Endothelial cell of hepatic sinusoid (primary cell): ENCODE data around the gene SERGEF.

Source experiments
- in situ Hi-C: cut with HindIII; loops from 2 replicates; pipeline ENCODE4 v1.10.0; 2017; ENCODE audit warnings: low sequenced_read_pairs

The SERGEF gene

GRCh38 chr11:17822401-17822781, 190.5 kb downstream of the SERGEF start:
- in situ Hi-C loops = no loop called here

GRCh38 chr11:17821648-17822400, 191.0 kb downstream of the SERGEF start:
- in situ Hi-C loops = no loop called here

- in situ Hi-C loops = no loop called here
These were observed 196.5 kb downstream of the SERGEF start for GRCh38 chr11:17816232-17816931.

DNA sequence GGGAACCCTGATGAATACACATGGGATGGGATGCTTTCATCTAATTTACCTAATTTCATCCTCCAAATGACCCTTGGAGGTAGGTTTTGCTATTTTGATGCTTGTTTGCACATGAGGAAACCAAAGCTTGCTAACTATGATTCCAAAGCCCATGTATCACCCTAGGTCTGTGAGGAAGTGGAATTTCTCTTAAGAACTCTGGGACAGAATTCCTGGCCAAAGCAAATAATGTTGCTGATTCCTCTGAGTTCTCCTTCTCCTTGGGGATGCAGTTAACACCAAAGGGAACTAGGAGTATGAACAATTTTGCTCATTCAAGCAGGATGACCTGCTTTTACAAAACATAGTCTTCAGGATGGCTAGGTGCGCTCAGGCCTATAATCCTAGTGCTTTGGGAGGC, 198.3 kb downstream of the SERGEF start:
- in situ Hi-C loops = no loop called here

- in situ Hi-C loops = no loop called here
These were observed 199.3 kb downstream of the SERGEF start for GRCh38 chr11:17813391-17814059.

GRCh38 chr11:17812865-17813187, 200.0 kb downstream of the SERGEF start:
- in situ Hi-C loops = no loop called here

DNA sequence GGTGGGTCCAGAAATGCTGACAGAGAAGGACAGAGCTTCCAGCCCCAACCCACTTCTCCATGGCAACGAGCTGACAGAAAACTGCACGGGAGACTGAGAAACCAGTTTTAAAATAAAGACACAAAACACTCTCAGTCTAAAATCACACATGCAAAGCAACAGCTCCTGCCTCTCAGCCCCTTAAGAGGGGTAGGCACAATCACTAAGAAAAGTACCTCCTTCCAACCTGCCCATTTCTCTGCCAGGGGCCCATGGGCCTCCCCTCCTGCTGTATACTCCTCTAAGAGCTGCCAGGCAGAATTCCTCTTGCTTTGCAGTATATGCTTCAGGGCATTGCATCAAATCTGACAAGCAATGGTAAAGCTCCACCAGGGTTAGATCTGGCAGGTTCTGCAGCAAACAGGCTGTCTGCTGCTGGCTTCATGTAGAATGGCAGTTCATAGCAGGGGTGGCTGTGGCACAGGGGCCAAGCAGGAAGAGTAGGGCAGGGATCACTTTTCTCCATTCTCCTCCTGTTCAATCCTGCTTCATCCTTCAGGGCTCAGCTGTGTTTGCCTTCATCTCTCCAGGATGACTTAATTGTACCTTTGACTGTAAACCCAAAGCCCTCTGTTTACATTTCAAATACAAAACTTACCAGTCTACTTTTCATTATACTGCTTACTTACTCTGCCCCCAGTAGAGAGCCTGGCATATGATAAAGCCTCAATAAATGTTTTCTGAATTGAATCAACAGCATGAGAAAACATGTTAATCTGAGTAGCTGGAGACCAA, 200.6 kb downstream of the SERGEF start:
- in situ Hi-C loops = no loop called here

GRCh38 chr11:17811352-17811751, 201.5 kb downstream of the SERGEF start:
- in situ Hi-C loops = no loop called here

- in situ Hi-C loops = no loop called here
These were observed 202.1 kb downstream of the SERGEF start for GRCh38 chr11:17810746-17811145.

DNA sequence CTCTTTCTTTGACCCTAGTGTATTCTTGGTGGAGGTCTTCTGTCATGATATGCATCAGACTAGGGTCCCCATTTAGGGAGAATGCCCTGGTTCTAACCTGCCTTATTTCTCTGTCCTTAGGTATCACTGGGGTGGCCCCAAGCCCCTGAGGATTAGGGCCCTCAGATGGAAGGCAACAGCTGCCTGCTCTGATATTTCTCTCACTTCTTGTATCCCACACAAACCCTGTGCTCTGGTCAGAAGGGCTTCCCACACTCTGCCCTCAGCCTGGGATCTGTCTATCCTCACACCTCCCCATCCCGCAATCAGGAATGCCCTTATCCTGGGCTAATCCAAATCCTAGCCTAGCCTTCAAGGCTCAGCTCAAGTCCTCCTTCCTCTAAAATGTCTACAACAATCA, 202.8 kb downstream of the SERGEF start:
- in situ Hi-C loops = no loop called here

DNA sequence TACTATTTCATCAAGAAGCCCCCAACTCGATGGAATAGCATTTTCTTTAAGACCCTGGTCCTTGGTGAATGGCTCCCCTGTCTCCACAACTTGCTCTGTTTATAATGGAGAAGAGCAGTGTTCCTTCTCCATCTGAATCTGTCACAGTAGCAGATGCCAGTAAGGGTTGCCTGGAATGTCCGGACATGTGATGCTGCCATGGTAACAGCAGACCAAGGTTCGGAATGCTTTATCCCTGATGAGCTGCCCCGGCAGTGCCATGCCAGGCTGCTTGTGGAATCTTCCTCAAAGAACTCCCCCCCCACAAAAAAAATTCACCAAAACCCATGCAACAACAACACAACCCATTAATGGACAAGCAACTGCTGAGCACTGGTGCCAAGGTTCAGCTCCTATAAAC, 205.8 kb downstream of the SERGEF start:
- in situ Hi-C loops = loop anchor here (5.0 kb wide), 2 partner anchors 35 to 90 kb away; no protein-coding TSS in a partner anchor

DNA sequence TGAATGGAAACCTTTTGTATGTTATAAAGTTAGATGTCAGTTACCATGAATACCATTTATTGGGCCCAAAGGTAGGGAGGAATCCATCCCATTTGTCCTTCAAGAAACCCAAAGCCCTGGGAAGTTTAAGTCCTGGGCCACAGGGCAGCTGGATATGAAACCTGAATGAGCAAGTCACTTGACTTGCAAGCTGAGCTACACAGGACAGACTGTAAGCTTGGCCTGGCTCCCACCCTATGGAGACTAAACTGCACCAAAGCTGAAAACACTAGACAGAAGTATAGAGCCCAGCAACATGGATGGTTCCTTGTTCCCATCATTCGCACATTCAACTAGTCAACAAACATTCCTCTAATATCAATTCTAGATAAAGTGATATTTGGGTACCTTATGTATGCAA, 207.0 kb downstream of the SERGEF start:
- in situ Hi-C loops = loop anchor here (5.0 kb wide), 2 partner anchors 36 to 91 kb away; no protein-coding TSS in a partner anchor

DNA sequence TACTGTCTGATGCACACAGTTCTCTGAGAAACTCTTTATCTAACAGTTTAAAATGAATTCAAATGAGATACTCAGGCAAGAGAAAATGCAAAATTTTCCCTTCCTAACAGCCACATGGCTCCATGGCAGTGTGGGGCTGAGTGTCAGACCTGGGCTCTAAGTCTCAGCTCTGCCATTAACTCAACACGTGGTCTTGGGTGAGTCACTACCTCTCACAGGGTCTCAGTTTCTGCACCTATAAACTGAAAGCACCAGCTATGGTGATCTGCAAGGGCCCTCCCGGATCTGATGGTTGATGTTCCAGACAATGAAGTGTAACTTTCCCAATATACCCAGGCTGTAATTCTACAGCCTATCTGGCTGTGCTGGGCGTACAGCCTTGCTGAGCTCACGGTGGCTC, 207.8 kb downstream of the SERGEF start:
- in situ Hi-C loops = loop anchor here (5.0 kb wide), 2 partner anchors 37 to 92 kb away; no protein-coding TSS in a partner anchor

- in situ Hi-C loops = no loop called here
These were observed 209.0 kb downstream of the SERGEF start for GRCh38 chr11:17803754-17804334.

- in situ Hi-C loops = no loop called here
These were observed 210.4 kb downstream of the SERGEF start for GRCh38 chr11:17802491-17802890.

DNA sequence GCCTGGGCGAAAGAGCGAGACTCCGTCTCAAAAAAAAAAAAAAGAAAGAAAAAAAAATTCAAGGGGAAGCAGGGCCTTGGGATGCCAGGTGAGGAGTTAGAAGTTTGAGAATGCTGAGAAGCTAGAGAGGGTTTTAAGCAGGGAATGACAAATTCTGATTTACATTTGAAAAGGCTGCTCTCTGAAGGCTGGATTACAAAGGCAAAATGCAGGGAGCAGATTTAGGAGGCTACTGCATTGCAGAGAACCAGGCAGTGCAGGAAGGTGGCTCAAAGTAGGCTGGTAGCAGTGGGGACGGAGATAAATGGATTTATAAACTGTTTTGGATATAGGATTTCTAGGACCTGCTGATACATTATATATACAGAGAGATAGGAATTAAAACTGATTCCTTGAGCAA, 211.7 kb downstream of the SERGEF start:
- in situ Hi-C loops = no loop called here

DNA sequence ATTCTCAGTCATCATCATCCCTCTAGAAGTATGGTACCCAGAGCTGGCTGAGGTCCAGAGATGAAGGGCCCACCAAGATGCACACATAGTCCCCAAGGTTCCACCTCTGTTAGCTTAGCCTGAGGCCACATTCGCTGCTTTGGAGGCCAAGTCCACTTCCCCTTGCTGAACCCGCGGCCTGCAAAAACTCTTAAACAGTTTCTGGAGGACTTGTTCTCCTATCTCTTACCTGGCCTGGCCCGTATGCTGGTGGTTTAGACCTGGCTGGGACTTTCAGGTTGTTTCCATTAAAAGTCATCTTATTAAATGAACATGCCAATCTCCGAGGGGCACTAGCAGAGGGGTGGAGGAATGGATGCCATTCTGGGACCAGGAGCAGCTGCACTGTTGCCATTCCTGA, 213.7 kb downstream of the SERGEF start:
- in situ Hi-C loops = no loop called here

GRCh38 chr11:17798716-17799115, 214.1 kb downstream of the SERGEF start:
- in situ Hi-C loops = no loop called here

DNA sequence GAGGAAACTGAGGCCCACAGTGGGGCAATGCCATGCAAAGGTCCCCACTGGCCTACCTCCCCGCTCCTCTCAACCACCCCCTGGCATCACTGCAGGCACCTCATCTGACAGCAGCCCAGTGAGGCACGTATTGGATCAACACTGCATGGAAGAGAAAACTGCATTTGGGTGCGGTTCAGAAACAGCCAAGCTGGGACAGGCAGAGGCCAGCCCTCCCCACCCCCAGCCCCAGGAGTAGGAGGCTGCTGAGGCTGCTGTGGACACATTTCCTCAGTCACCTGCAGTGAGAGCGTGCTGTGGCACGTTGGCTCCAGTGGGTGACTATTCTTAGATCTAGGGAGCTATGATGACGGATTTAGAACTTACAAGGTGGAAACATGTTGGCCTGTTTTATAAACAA, 214.6 kb downstream of the SERGEF start:
- in situ Hi-C loops = no loop called here

DNA sequence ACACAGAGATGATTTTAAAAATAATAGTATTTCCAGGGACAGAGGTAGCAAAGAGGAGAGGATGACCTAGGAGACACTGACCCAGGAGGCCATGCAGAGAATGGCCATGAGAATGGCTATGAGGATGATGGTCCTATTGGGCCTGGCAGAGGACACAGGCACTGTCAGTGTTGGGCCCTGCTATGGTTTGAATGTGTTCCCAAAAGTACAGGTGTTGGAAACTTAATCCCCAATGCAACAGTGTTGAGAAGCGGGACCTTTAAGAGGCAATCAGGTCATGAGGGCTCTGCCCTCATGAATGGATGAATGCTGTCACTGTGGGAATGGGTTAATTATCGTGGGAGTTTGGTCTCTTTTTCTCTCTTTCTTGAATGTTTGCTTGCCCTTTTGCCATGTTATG, 216.7 kb downstream of the SERGEF start:
- in situ Hi-C loops = no loop called here

DNA sequence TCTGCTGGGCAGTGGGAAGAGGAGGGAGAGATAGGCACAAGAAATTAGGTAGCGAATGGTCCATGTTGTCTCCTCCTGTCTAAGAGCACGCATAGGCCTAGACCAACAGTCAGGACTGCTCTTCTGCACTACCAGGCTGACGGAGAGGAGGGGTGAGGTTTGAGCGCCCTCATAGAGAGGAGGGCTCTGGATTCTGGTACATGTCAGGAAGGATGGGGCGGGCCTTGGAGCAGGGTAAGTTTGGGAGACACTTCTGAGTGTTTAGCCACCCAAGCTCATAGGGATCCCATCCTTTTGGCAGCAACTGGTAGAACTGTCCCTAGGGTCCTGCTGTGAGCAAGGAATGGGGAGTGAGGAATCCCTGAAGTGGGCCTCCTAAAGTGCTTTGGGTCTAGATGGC, 217.9 kb downstream of the SERGEF start:
- in situ Hi-C loops = no loop called here
